Body of pancreas (tissue), 4 donors: Measurements from ENCODE around the gene PPARA. TPM values are rescaled to one million over a fixed set of nuclear protein-coding genes. Genes with fewer than 3 reads are reported as not detected.

Experiments used
- ATAC-seq: fragments of 150-250 bp; one replicate; pipeline ENCODE4 v1.9.1; 2016
- DNase-seq, 4 donors: peaks; one replicate each; pipeline ENCODE4 v3.0.0-alpha.2; 2019
- H3K27ac ChIP-seq, 4 donors: fragments of 200-600 bp; sonication (generic); 1 replicate in 3 of 4; 2 replicates in 1 of 4; pipeline versions ENCODE4 v1.5.1 to v1.6.1; 2016 to 2019; ENCODE audit warnings: mild to moderate bottlenecking in 1 of 4, mixed read lengths in 1 of 4, moderate library complexity in 1 of 4
- H3K27me3 ChIP-seq, 2 donors: fragments of 200-600 bp; sonication (generic); one replicate each; pipeline ENCODE4 v1.6.0; 2016; ENCODE audit warnings: mild to moderate bottlenecking in 1 of 2
- H3K36me3 ChIP-seq, 2 donors: fragments of 200-600 bp; sonication (generic); replicated peaks in 1 of 2; 2 replicates each; pipeline ENCODE4 v1.5.1; 2016; ENCODE audit warnings: low read depth in 2 of 2; ENCODE audit not compliant: insufficient read depth in 1 of 2
- H3K4me1 ChIP-seq: fragments of 200-600 bp; sonication (generic); one replicate; pipeline ENCODE4 v1.6.0; 2016
- H3K4me3 ChIP-seq, 2 donors: fragments of 200-600 bp; sonication (generic); 1 replicate in 1 of 2; 2 replicates in 1 of 2; pipeline ENCODE4 v1.5.1; 2016 to 2019
- H3K9me3 ChIP-seq, 3 donors: fragments of 200-600 bp; sonication (generic); 1 replicate in 2 of 3; 2 replicates in 1 of 3; pipeline ENCODE4 v1.5.1; 2016
- CTCF ChIP-seq, 7 experiments: fragments of 450-650 bp in 4 of 7; fragments of 200-600 bp in 3 of 7; sonication (generic) in 3 of 7; IDR thresholded peaks; one replicate each; pipeline ENCODE4 v1.5.1; 2016 to 2019; ENCODE audit warnings: antibody characterized with exemption in 7 of 7
- POLR2A ChIP-seq, 3 donors: fragments of 450-650 bp; IDR thresholded peaks; one replicate each; pipeline ENCODE4 v1.6.1; 2016; ENCODE audit warnings: antibody characterized with exemption in 3 of 3, mild to moderate bottlenecking in 2 of 3
- WGBS, 2 donors: methylation state at CpG; one replicate each; pipeline ENCODE4 v1.1.5; 2017; 5-methylcytosine and 5-hydroxymethylcytosine counted together
- intact Hi-C: fragments of 100-400 bp; cut with DNase I; formaldehyde crosslinking; loops from one replicate; pipeline ENCODE4 v1.15.1; 2023
- total RNA-seq, 2 donors: library from RNA; depleted of rRNA; stranded (reverse); fragments of >200 nt; gene quantifications; one replicate each; pipeline ENCODE4 v1.1.0, GENCODE V29; 2016

PPARA gene
- total RNA-seq, 2 donors from 2014 or later, result 15.8 to 19.8 TPM

GRCh38 chr22:46109474-46110003 is 40.8 kb upstream of the PPARA start:
- 60 to 67% methylated on average over 7 to 11 of the region's 13 CpGs for WGBS, 2 donors
- Histone ChIP-seq H3K27ac (peak overlapping the region; percentile 91 to 98 (median 96)), H3K27me3 (no peaks in the 10 kb centered on the region), H3K9me3 (no peaks in the 10 kb centered on the region), H3K4me3 (no peak overlapping the region), H3K36me3 (peaks cover 9 to 13% of the 10 kb centered on the region in 2 donors), H3K4me1 (peaks cover 96% of the 10 kb centered on the region)
- DNase-seq, result no peak
- TF ChIP-seq CTCF (IDR thresholded peaks at IDR 0.05), result no peak
- no peak for TF ChIP-seq POLR2A (IDR thresholded peaks at IDR 0.05)
- intact Hi-C loops, result no loop called here
- ATAC-seq, result no peak

GRCh38 chr22:46110215-46110614 is 40.1 kb upstream of the PPARA start:
- TF ChIP-seq CTCF (IDR thresholded peaks at IDR 0.05) (no peak), POLR2A (IDR thresholded peaks at IDR 0.05) (no peak)
- Histone ChIP-seq H3K27me3 (no peaks in the 10 kb centered on the region), H3K36me3 (peaks cover 9 to 13% of the 10 kb centered on the region in 2 donors), H3K4me1 (peaks cover 95% of the 10 kb centered on the region), H3K9me3 (no peaks in the 10 kb centered on the region), H3K27ac (peak overlapping the region; percentile 91 to 98 (median 96)), H3K4me3 (no peak overlapping the region)
- 60 to 61% methylated on average over 1 to 9 of the region's 9 CpGs for WGBS, 2 donors
- ATAC-seq (no peak), DNase-seq (peak in 2 of 4 donors; percentile 59 to 74)
- intact Hi-C loops, result no loop called here

GRCh38 chr22:46111645-46112306 is 38.5 kb upstream of the PPARA start:
- Histone ChIP-seq H3K4me1 (peaks cover 95% of the 10 kb centered on the region), H3K9me3 (no peaks in the 10 kb centered on the region), H3K4me3 (no peak overlapping the region), H3K27me3 (no peaks in the 10 kb centered on the region), H3K36me3 (peaks cover 9 to 13% of the 10 kb centered on the region in 2 donors), H3K27ac (peak overlapping the region; percentile 32 to 79 (median 71))
- intact Hi-C loops, result no loop called here
- WGBS, 2 donors, result 67 to 81% methylated on average over 8 to 20 of the region's 20 CpGs
- TF ChIP-seq CTCF (IDR thresholded peaks at IDR 0.05) (no peak), POLR2A (IDR thresholded peaks at IDR 0.05) (no peak)
- ATAC-seq, result no peak
- DNase-seq, result peak in 2 of 4 donors; percentile 40 to 45

GRCh38 chr22:46112405-46112804 is 37.9 kb upstream of the PPARA start:
- intact Hi-C loops, result no loop called here
- peak overlapping the region; percentile 32 to 79 (median 71) for H3K27ac ChIP-seq

More at GRCh38 chr22:46112405-46112804, 37.9 kb upstream of the PPARA start:
- peak in 1 of 4 donors; percentile 19 for DNase-seq
- 63 to 77% methylated on average over 20 of the region's 20 CpGs for WGBS, 2 donors
- Histone ChIP-seq H3K27me3 (no peaks in the 10 kb centered on the region), H3K4me1 (peaks cover 92% of the 10 kb centered on the region), H3K4me3 (no peak overlapping the region), H3K9me3 (no peaks in the 10 kb centered on the region), H3K36me3 (peaks cover 9 to 13% of the 10 kb centered on the region in 2 donors)
- no peak for TF ChIP-seq CTCF (IDR thresholded peaks at IDR 0.05)
- no peak for TF ChIP-seq POLR2A (IDR thresholded peaks at IDR 0.05)
- ATAC-seq, result no peak
